Common myeloid progenitor, CD34-positive (primary cell): ENCODE data around the gene TAS2R60.
"Not testable (repeated sequence)": the region's sequence is repeated elsewhere in the genome, so short reads cannot be mapped to it uniquely, and the experiment has no call there.

Source experiments
- CTCF ChIA-PET: fragments of 350-600 bp; sonication (Branson Sonifier 250); formaldehyde crosslinking; loops from one replicate; lab custom pipeline; 2021; ENCODE audit warnings: antibody characterized with exemption; lab: Charles Lee
- POLR2A ChIA-PET: fragments of 350-600 bp; sonication (Branson Sonifier 250); formaldehyde crosslinking; loops from one replicate; lab custom pipeline; 2021; ENCODE audit warnings: antibody characterized with exemption; lab: Charles Lee
- DNase-seq, 3 donors: peaks; one replicate each; pipeline versions ENCODE4 v3.0.0 to v3.0.0-alpha.2; 2013
- H3K27ac ChIP-seq, 2 experiments: 1 replicate in 1 of 2; 2 replicates in 1 of 2; pipeline ENCODE4 v1.7.0; 2013; ENCODE audit warnings: inconsistent platforms in 2 of 2, low read length in 2 of 2, mild to moderate bottlenecking in 2 of 2, low read depth in 1 of 2, moderate library complexity in 1 of 2; ENCODE audit not compliant: severe bottlenecking in 2 of 2, insufficient read depth in 1 of 2, poor library complexity in 1 of 2
- H3K27me3 ChIP-seq, 5 experiments: replicated peaks in 2 of 5; 1 replicate in 3 of 5; 2 replicates in 2 of 5; pipeline versions ENCODE4 v1.6.1 to v1.7.0; 2013; ENCODE audit warnings: low read length in 4 of 5, mild to moderate bottlenecking in 2 of 5, moderate library complexity in 2 of 5, inconsistent platforms in 1 of 5; ENCODE audit not compliant: insufficient read depth in 5 of 5, control insufficient read depth in 4 of 5
- H3K36me3 ChIP-seq, 4 experiments: 1 replicate in 2 of 4; 2 replicates in 2 of 4; pipeline versions ENCODE4 v1.6.1 to v1.7.0; 2013; ENCODE audit warnings: low read length in 3 of 4, control low read depth in 1 of 4, mild to moderate bottlenecking in 1 of 4; ENCODE audit not compliant: control insufficient read depth in 4 of 4, insufficient read depth in 4 of 4
- H3K4me1 ChIP-seq, 4 experiments: 1 replicate in 3 of 4; 2 replicates in 1 of 4; pipeline versions ENCODE4 v1.6.1 to v1.7.1; 2013; ENCODE audit warnings: low read length in 3 of 4, mild to moderate bottlenecking in 3 of 4, control low read depth in 1 of 4, inconsistent platforms in 1 of 4, moderate library complexity in 1 of 4; ENCODE audit not compliant: control insufficient read depth in 4 of 4, insufficient read depth in 4 of 4; ENCODE audit errors: control extremely low read depth in 1 of 4
- H3K4me3 ChIP-seq, 7 experiments: 1 replicate in 4 of 7; 2 replicates in 3 of 7; pipeline versions ENCODE4 v1.5.1 to v1.7.0; 2013; ENCODE audit warnings: mild to moderate bottlenecking in 7 of 7, low read length in 6 of 7, moderate library complexity in 6 of 7, inconsistent platforms in 2 of 7, low read depth in 2 of 7, control low read depth in 1 of 7; ENCODE audit not compliant: insufficient read depth in 4 of 7, control insufficient read depth in 1 of 7; ENCODE audit errors: extremely low read depth in 1 of 7
- H3K9me3 ChIP-seq, 5 experiments: 1 replicate in 4 of 5; 2 replicates in 1 of 5; pipeline versions ENCODE4 v1.6.1 to v1.7.1; 2013; ENCODE audit warnings: low read length in 4 of 5, mild to moderate bottlenecking in 2 of 5, inconsistent platforms in 1 of 5, low read depth in 1 of 5, moderate library complexity in 1 of 5; ENCODE audit not compliant: control insufficient read depth in 4 of 5, insufficient read depth in 2 of 5; ENCODE audit errors: control extremely low read depth in 1 of 5
- WGBS: methylation state at CpG from one replicate; pipeline ENCODE4 v1.1.5; 2013; ENCODE audit not compliant: insufficient coverage; 5-methylcytosine and 5-hydroxymethylcytosine counted together

The TAS2R60 gene

GRCh38 chr7:143485094-143485493 lies 41.8 kb downstream of the TAS2R60 start:
- H3K27ac ChIP-seq, result peak overlapping the region in 1 of 2 experiments; percentile 10
- ChIA-PET CTCF (interaction anchor here (1.1 to 4.8 kb wide), 4 partner anchors 10 to 45 kb away, joined by 3 to 17 read pairs (median 4); no protein-coding TSS in a partner anchor), POLR2A (no interaction called here)
- peaks cover 0 to 1% (median 0%) of the 10 kb centered on the region in 5 experiments for H3K9me3 ChIP-seq
- peaks cover 0 to 10% (median 8%) of the 10 kb centered on the region in 4 experiments for H3K4me1 ChIP-seq
- no peaks in the 10 kb centered on the region for H3K27me3 ChIP-seq
- no peaks in the 10 kb centered on the region for H3K36me3 ChIP-seq
- H3K4me3 ChIP-seq, result no peak overlapping the region
- peak in 2 of 3 donors; percentile 58 to 73 for DNase-seq

GRCh38 chr7:143485500-143485899 lies 42.2 kb downstream of the TAS2R60 start:
- WGBS, result 91% methylated on average over 6 of the region's 6 CpGs
- CTCF ChIA-PET, result interaction anchor here (1.1 to 4.8 kb wide), 4 partner anchors 9 to 45 kb away, joined by 3 to 17 read pairs (median 4); no protein-coding TSS in a partner anchor
- Histone ChIP-seq H3K27ac (peak overlapping the region in 1 of 2 experiments; percentile 10), H3K36me3 (no peaks in the 10 kb centered on the region), H3K4me1 (peaks cover 0 to 10% (median 8%) of the 10 kb centered on the region in 4 experiments), H3K27me3 (no peaks in the 10 kb centered on the region), H3K4me3 (no peak overlapping the region), H3K9me3 (peaks cover 0 to 1% (median 0%) of the 10 kb centered on the region in 5 experiments)
- POLR2A ChIA-PET, result no interaction called here
- no peak for DNase-seq

GRCh38 chr7:143486266-143486665 lies 43.0 kb downstream of the TAS2R60 start:
- H3K4me3 ChIP-seq, POLR2A ChIA-PET, H3K27me3 ChIP-seq, H3K27ac ChIP-seq, H3K36me3 ChIP-seq, H3K9me3 ChIP-seq: not testable (repeated sequence)
- 100% methylated on average over 2 of the region's 3 CpGs for WGBS
- CTCF ChIA-PET, result interaction anchor here (1.2 to 4.8 kb wide), 2 partner anchors 15 to 18 kb away, joined by 3 to 17 read pairs; no protein-coding TSS in a partner anchor
- DNase-seq, result peak in 1 of 3 donors; percentile 43
- H3K4me1 ChIP-seq, result peaks cover 0 to 13% (median 8%) of the 10 kb centered on the region in 4 experiments

- CTCF ChIA-PET, result interaction anchor here (0.6 to 4.8 kb wide), 4 partner anchors 17 to 247 kb away, joined by 3 to 17 read pairs (median 3); no protein-coding TSS in a partner anchor
- POLR2A ChIA-PET, result no interaction called here
- peak overlapping the region in 1 of 2 experiments; percentile 32 for H3K27ac ChIP-seq
Measured at GRCh38 chr7:143487061-143487460, 43.8 kb downstream of the TAS2R60 start.

GRCh38 chr7:143487566-143487965 lies 44.3 kb downstream of the TAS2R60 start:
- 33% methylated on average over 5 of the region's 5 CpGs for WGBS
- ChIA-PET CTCF (interaction anchor here (0.6 to 4.8 kb wide), 5 partner anchors 12 to 247 kb away, joined by 3 to 17 read pairs (median 3); no protein-coding TSS in a partner anchor), POLR2A (no interaction called here)
- Histone ChIP-seq H3K27me3 (no peaks in the 10 kb centered on the region), H3K4me1 (peaks cover 0 to 18% (median 10%) of the 10 kb centered on the region in 4 experiments), H3K9me3 (no peaks in the 10 kb centered on the region), H3K4me3 (peak overlapping the region in 2 of 7 experiments; percentile 20 to 59), H3K36me3 (no peaks in the 10 kb centered on the region), H3K27ac (peak overlapping the region in 1 of 2 experiments; percentile 32)
- peak in 2 of 3 donors; percentile 62 to 69 for DNase-seq

More at GRCh38 chr7:143487061-143487460, 43.8 kb downstream of the TAS2R60 start:
- no CpG with 5 or more reads among the region's 2 CpGs for WGBS
- Histone ChIP-seq H3K27me3 (no peaks in the 10 kb centered on the region), H3K4me1 (peaks cover 0 to 13% (median 9%) of the 10 kb centered on the region in 4 experiments), H3K4me3 (no peak overlapping the region), H3K36me3 (no peaks in the 10 kb centered on the region), H3K9me3 (no peaks in the 10 kb centered on the region)
- DNase-seq, result no peak

GRCh38 chr7:143490717-143491306 lies 47.6 kb downstream of the TAS2R60 start:
- peak; percentile 39 to 42 (median 40) for DNase-seq
- ChIA-PET POLR2A (no interaction called here), CTCF (interaction anchor here (1.1 to 3.5 kb wide), 9 partner anchors 9 to 536 kb away, joined by 3 to 31 read pairs (median 4); no protein-coding TSS in a partner anchor)

GRCh38 chr7:143492043-143492471 lies 48.8 kb downstream of the TAS2R60 start:
- CTCF ChIA-PET, result interaction anchor here (0.7 to 3.5 kb wide), 5 partner anchors 8 to 361 kb away, joined by 3 to 31 read pairs (median 3); no protein-coding TSS in a partner anchor
- peak; percentile 31 to 89 (median 75) for DNase-seq
- 70% methylated on average over 1 of the region's 2 CpGs for WGBS

More at GRCh38 chr7:143490717-143491306, 47.6 kb downstream of the TAS2R60 start:
- Histone ChIP-seq H3K27ac (no peak overlapping the region), H3K4me3 (no peak overlapping the region), H3K4me1 (peaks cover 0 to 24% (median 10%) of the 10 kb centered on the region in 4 experiments), H3K36me3 (no peaks in the 10 kb centered on the region), H3K27me3 (no peaks in the 10 kb centered on the region), H3K9me3 (no peaks in the 10 kb centered on the region)
- WGBS, result 100% methylated on average over 1 of the region's 1 CpG

More at GRCh38 chr7:143492043-143492471, 48.8 kb downstream of the TAS2R60 start:
- POLR2A ChIA-PET, result no interaction called here
- Histone ChIP-seq H3K27ac (peak overlapping the region in 1 of 2 experiments; percentile 52), H3K27me3 (no peaks in the 10 kb centered on the region), H3K4me3 (no peak overlapping the region), H3K9me3 (no peaks in the 10 kb centered on the region), H3K4me1 (peaks cover 0 to 29% (median 8%) of the 10 kb centered on the region in 4 experiments), H3K36me3 (no peaks in the 10 kb centered on the region)
